ENCODE data around the gene PPP2R5E. TPM values are rescaled to one million over a fixed set of nuclear protein-coding genes. Genes with fewer than 3 reads are reported as not detected.

PPP2R5E gene
- total and polyA plus RNA-seq, 2 donors (not counting 1 experiment from before 2014, with no cell fraction given), result 18.5 to 38.8 TPM

DNA sequence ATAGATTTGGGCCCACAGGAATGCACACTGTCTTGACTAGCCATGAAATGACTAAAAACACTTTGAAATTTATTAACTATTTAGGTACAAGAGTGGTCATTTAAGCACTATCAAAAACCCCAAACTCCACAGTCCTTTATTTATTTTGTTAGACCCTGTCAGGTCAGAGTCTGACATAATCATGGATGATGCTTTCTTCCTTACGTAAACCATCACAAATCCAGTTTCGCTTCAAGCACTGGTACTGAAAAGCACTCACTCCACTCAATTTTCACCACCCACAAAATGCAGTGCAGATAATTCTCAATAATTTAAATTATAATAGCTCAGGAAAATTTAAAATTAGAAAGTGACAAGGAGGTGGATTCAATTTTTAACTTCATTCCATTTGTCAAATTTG is 25.8 kb downstream of the PPP2R5E start:
- TF ChIP-seq EZH2 (IDR thresholded peaks at IDR 0.05; ENCODE audit: low read length, missing control alignments), result no peak
- TF ChIP-seq, protein P1, sequence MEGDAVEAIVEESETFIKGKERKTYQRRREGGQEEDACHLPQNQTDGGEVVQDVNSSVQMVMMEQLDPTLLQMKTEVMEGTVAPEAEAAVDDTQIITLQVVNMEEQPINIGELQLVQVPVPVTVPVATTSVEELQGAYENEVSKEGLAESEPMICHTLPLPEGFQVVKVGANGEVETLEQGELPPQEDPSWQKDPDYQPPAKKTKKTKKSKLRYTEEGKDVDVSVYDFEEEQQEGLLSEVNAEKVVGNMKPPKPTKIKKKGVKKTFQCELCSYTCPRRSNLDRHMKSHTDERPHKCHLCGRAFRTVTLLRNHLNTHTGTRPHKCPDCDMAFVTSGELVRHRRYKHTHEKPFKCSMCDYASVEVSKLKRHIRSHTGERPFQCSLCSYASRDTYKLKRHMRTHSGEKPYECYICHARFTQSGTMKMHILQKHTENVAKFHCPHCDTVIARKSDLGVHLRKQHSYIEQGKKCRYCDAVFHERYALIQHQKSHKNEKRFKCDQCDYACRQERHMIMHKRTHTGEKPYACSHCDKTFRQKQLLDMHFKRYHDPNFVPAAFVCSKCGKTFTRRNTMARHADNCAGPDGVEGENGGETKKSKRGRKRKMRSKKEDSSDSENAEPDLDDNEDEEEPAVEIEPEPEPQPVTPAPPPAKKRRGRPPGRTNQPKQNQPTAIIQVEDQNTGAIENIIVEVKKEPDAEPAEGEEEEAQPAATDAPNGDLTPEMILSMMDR (conservative IDR thresholded peaks at IDR 0.05 in 1 of 2, IDR thresholded peaks at IDR 0.05 in 1 of 2; ENCODE audit: low read depth in 1 of 2, low read length in 2 of 2), result no peak
- H3K27me3 ChIP-seq (ENCODE audit: control insufficient read depth, insufficient read depth, low read length), result no peaks in the 10 kb centered on the region
- H4K20me1 ChIP-seq (ENCODE audit: control insufficient read depth, extremely low read depth, insufficient read depth, low read length), result no peaks in the 10 kb centered on the region
- no peak overlapping the region for H3K4me2 ChIP-seq (ENCODE audit: extremely low read depth, insufficient read depth, low read length)
- DNase-seq (ENCODE audit: low read depth in 2 of 2), result no peak
- no peak overlapping the region for H2AFZ ChIP-seq (ENCODE audit: low read length)
- H3K36me3 ChIP-seq (ENCODE audit: control insufficient read depth, insufficient read depth, low read length), result no peaks in the 10 kb centered on the region
- no peak overlapping the region for H3K4me3 ChIP-seq (replicated peaks in 1 of 4; ENCODE audit: control extremely low read depth in 1 of 4, insufficient read depth in 1 of 4, low read depth in 3 of 4, low read length in 4 of 4)
- peaks cover 3% of the 10 kb centered on the region for H3K4me1 ChIP-seq (ENCODE audit: control insufficient read depth, extremely low read depth, insufficient read depth, low read length)
- no peaks in the 10 kb centered on the region for H3K9me3 ChIP-seq (ENCODE audit: control insufficient read depth, insufficient read depth, low read depth, low read length)
- H3K79me2 ChIP-seq (ENCODE audit: control insufficient read depth, insufficient read depth, low read length), result peaks cover 35% of the 10 kb centered on the region
- H3K9ac ChIP-seq (ENCODE audit: insufficient read depth, low read length), result no peak overlapping the region
- no peak overlapping the region for H3K27ac ChIP-seq (ENCODE audit: insufficient read depth, low read length)

DNA sequence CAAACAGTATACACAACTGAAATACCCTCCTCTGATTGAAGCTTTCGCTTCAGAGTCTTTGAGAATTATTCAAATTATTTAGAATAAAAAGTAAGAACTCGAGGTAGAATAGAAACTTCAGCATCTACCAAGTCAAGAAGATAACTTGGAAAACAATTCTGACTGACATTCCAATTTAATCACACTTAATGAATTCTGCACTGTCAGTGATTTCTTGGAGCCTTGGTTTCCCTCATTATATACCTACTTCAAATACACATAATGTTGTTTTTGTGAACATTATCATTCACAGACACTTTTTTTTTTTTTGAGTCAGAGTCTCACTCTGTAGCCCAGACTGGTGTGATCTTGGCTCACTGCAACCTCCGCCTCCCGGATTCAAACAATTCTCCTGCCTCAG is 27.9 kb downstream of the PPP2R5E start:
- DNase-seq (ENCODE audit: low read depth in 2 of 2), result no peak
- Histone ChIP-seq H3K4me1 (ENCODE audit: control insufficient read depth, extremely low read depth, insufficient read depth, low read length) (peaks cover 3% of the 10 kb centered on the region), H3K27me3 (ENCODE audit: control insufficient read depth, insufficient read depth, low read length) (no peaks in the 10 kb centered on the region), H4K20me1 (ENCODE audit: control insufficient read depth, extremely low read depth, insufficient read depth, low read length) (no peaks in the 10 kb centered on the region), H3K79me2 (ENCODE audit: control insufficient read depth, insufficient read depth, low read length) (peaks cover 47% of the 10 kb centered on the region), H3K9me3 (ENCODE audit: control insufficient read depth, insufficient read depth, low read depth, low read length) (no peaks in the 10 kb centered on the region), H3K36me3 (ENCODE audit: control insufficient read depth, insufficient read depth, low read length) (no peaks in the 10 kb centered on the region), H3K4me2 (ENCODE audit: extremely low read depth, insufficient read depth, low read length) (no peak overlapping the region), H3K27ac (ENCODE audit: insufficient read depth, low read length) (no peak overlapping the region), H2AFZ (ENCODE audit: low read length) (no peak overlapping the region), H3K9ac (ENCODE audit: insufficient read depth, low read length) (no peak overlapping the region), H3K4me3 (replicated peaks in 1 of 4; ENCODE audit: control extremely low read depth in 1 of 4, insufficient read depth in 1 of 4, low read depth in 3 of 4, low read length in 4 of 4) (no peak overlapping the region)
- TF ChIP-seq, protein P1 (conservative IDR thresholded peaks at IDR 0.05 in 1 of 2, IDR thresholded peaks at IDR 0.05 in 1 of 2; ENCODE audit: low read depth in 1 of 2, low read length in 2 of 2), result no peak
- TF ChIP-seq EZH2 (IDR thresholded peaks at IDR 0.05; ENCODE audit: low read length, missing control alignments), result no peak

DNA sequence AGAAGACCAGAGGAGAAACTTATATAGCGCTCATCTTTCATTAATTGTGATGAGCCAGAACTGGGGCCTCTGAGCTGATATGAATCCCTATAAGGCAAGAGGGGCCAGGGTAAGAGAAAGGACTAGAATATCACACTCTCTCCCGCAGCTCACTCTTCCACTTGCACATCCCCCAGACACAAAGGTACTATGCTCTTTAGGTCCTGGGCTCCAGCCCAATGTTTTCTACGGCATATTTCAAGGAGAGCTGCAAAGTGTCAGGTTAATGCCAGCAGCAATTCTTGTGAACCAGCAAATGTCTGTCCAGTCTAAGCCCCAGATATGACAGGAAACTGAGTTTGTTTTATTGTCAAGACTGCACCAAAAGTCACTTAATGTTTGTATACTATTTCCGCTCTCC is 29.4 kb downstream of the PPP2R5E start:
- no peaks in the 10 kb centered on the region for H4K20me1 ChIP-seq (ENCODE audit: control insufficient read depth, extremely low read depth, insufficient read depth, low read length)
- no peak overlapping the region for H3K4me3 ChIP-seq (replicated peaks in 1 of 4; ENCODE audit: control extremely low read depth in 1 of 4, insufficient read depth in 1 of 4, low read depth in 3 of 4, low read length in 4 of 4)
- no peak overlapping the region for H3K4me2 ChIP-seq (ENCODE audit: extremely low read depth, insufficient read depth, low read length)
- peaks cover 54% of the 10 kb centered on the region for H3K79me2 ChIP-seq (ENCODE audit: control insufficient read depth, insufficient read depth, low read length)
- H3K9ac ChIP-seq (ENCODE audit: insufficient read depth, low read length), result no peak overlapping the region
- H3K27ac ChIP-seq (ENCODE audit: insufficient read depth, low read length), result no peak overlapping the region
- DNase-seq (ENCODE audit: low read depth in 2 of 2), result no peak
- no peaks in the 10 kb centered on the region for H3K36me3 ChIP-seq (ENCODE audit: control insufficient read depth, insufficient read depth, low read length)
- H2AFZ ChIP-seq (ENCODE audit: low read length), result no peak overlapping the region
- peaks cover 3% of the 10 kb centered on the region for H3K4me1 ChIP-seq (ENCODE audit: control insufficient read depth, extremely low read depth, insufficient read depth, low read length)
- no peaks in the 10 kb centered on the region for H3K27me3 ChIP-seq (ENCODE audit: control insufficient read depth, insufficient read depth, low read length)
- no peaks in the 10 kb centered on the region for H3K9me3 ChIP-seq (ENCODE audit: control insufficient read depth, insufficient read depth, low read depth, low read length)
- no peak for TF ChIP-seq EZH2 (IDR thresholded peaks at IDR 0.05; ENCODE audit: low read length, missing control alignments)
